Measurements from ENCODE around the gene SAP30BP.

SAP30BP gene

GRCh38 chr17:75625813-75626486, 41.2 kb upstream of the SAP30BP start:
- TF ChIP-seq, protein P1, sequence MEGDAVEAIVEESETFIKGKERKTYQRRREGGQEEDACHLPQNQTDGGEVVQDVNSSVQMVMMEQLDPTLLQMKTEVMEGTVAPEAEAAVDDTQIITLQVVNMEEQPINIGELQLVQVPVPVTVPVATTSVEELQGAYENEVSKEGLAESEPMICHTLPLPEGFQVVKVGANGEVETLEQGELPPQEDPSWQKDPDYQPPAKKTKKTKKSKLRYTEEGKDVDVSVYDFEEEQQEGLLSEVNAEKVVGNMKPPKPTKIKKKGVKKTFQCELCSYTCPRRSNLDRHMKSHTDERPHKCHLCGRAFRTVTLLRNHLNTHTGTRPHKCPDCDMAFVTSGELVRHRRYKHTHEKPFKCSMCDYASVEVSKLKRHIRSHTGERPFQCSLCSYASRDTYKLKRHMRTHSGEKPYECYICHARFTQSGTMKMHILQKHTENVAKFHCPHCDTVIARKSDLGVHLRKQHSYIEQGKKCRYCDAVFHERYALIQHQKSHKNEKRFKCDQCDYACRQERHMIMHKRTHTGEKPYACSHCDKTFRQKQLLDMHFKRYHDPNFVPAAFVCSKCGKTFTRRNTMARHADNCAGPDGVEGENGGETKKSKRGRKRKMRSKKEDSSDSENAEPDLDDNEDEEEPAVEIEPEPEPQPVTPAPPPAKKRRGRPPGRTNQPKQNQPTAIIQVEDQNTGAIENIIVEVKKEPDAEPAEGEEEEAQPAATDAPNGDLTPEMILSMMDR (IDR thresholded peaks at IDR 0.05; ENCODE audit: borderline replicate concordance, extremely low read depth, low read length, poor library complexity, severe bottlenecking): peak; percentile 79
- TF ChIP-seq EZH2 (IDR thresholded peaks at IDR 0.05; ENCODE audit: borderline replicate concordance, low read depth, low read length, severe bottlenecking): no peak
- Histone ChIP-seq H3K27ac (ENCODE audit: low read length) (no peak overlapping the region), H4K20me1 (ENCODE audit: insufficient read depth, low read length) (0 out of 2 replicates have a peak, but pooled peaks cover 5% of the 10 kb centered on the region), H3K4me2 (ENCODE audit: insufficient read depth, low read length) (no peak overlapping the region), H3K27me3 (ENCODE audit: insufficient read depth, low read length, poor library complexity) (no peaks in the 10 kb centered on the region), H3K9me3 (ENCODE audit: insufficient read depth, low read length, severe bottlenecking) (no peaks in the 10 kb centered on the region), H3K9ac (ENCODE audit: low read depth, low read length) (no peak overlapping the region), H3K36me3 (ENCODE audit: insufficient read depth, low read length) (peaks cover 18% of the 10 kb centered on the region), H3K79me2 (ENCODE audit: insufficient read depth, low read length) (no peaks in the 10 kb centered on the region), H3K4me3 (ENCODE audit: low read depth in 1 of 2, low read length in 2 of 2) (no peak overlapping the region), H3K4me1 (ENCODE audit: insufficient read depth, low read length) (no peaks in the 10 kb centered on the region), H2AFZ (ENCODE audit: low read depth, low read length) (no peak overlapping the region)
- DNase-seq (peak; percentile 59), ATAC-seq (ENCODE audit: insufficient read depth, low read depth) (peak; percentile 83)

- H3K36me3 ChIP-seq (ENCODE audit: insufficient read depth, low read length): peaks cover 22% of the 10 kb centered on the region
- 0 out of 2 replicates have a peak, but pooled peaks cover 5% of the 10 kb centered on the region for H4K20me1 ChIP-seq (ENCODE audit: insufficient read depth, low read length)
- H3K27ac ChIP-seq (ENCODE audit: low read length): no peak overlapping the region
- no peaks in the 10 kb centered on the region for H3K27me3 ChIP-seq (ENCODE audit: insufficient read depth, low read length, poor library complexity)
- DNase-seq (no peak), ATAC-seq (ENCODE audit: insufficient read depth, low read depth) (no peak)
- H2AFZ ChIP-seq (ENCODE audit: low read depth, low read length): no peak overlapping the region
- TF ChIP-seq, protein P1 (IDR thresholded peaks at IDR 0.05; ENCODE audit: borderline replicate concordance, extremely low read depth, low read length, poor library complexity, severe bottlenecking): no peak
- TF ChIP-seq EZH2 (IDR thresholded peaks at IDR 0.05; ENCODE audit: borderline replicate concordance, low read depth, low read length, severe bottlenecking): no peak
- H3K9ac ChIP-seq (ENCODE audit: low read depth, low read length): no peak overlapping the region
- no peaks in the 10 kb centered on the region for H3K9me3 ChIP-seq (ENCODE audit: insufficient read depth, low read length, severe bottlenecking)
- H3K4me2 ChIP-seq (ENCODE audit: insufficient read depth, low read length): no peak overlapping the region
- no peak overlapping the region for H3K4me3 ChIP-seq (ENCODE audit: low read depth in 1 of 2, low read length in 2 of 2)
- no peaks in the 10 kb centered on the region for H3K79me2 ChIP-seq (ENCODE audit: insufficient read depth, low read length)
- H3K4me1 ChIP-seq (ENCODE audit: insufficient read depth, low read length): no peaks in the 10 kb centered on the region
These were observed 40.6 kb upstream of the SAP30BP start for GRCh38 chr17:75626496-75627038.

GRCh38 chr17:75627094-75627493, 40.0 kb upstream of the SAP30BP start:
- Histone ChIP-seq H3K27ac (ENCODE audit: low read length) (no peak overlapping the region), H3K9ac (ENCODE audit: low read depth, low read length) (no peak overlapping the region), H3K4me2 (ENCODE audit: insufficient read depth, low read length) (no peak overlapping the region), H3K4me3 (ENCODE audit: low read depth in 1 of 2, low read length in 2 of 2) (no peak overlapping the region), H4K20me1 (ENCODE audit: insufficient read depth, low read length) (0 out of 2 replicates have a peak, but pooled peaks cover 8% of the 10 kb centered on the region), H3K9me3 (ENCODE audit: insufficient read depth, low read length, severe bottlenecking) (no peaks in the 10 kb centered on the region), H2AFZ (ENCODE audit: low read depth, low read length) (no peak overlapping the region), H3K79me2 (ENCODE audit: insufficient read depth, low read length) (no peaks in the 10 kb centered on the region), H3K36me3 (ENCODE audit: insufficient read depth, low read length) (peaks cover 25% of the 10 kb centered on the region), H3K4me1 (ENCODE audit: insufficient read depth, low read length) (no peaks in the 10 kb centered on the region), H3K27me3 (ENCODE audit: insufficient read depth, low read length, poor library complexity) (no peaks in the 10 kb centered on the region)
- DNase-seq: no peak
- no peak for ATAC-seq (ENCODE audit: insufficient read depth, low read depth)
- TF ChIP-seq, protein P1 (IDR thresholded peaks at IDR 0.05; ENCODE audit: borderline replicate concordance, extremely low read depth, low read length, poor library complexity, severe bottlenecking): no peak
- no peak for TF ChIP-seq EZH2 (IDR thresholded peaks at IDR 0.05; ENCODE audit: borderline replicate concordance, low read depth, low read length, severe bottlenecking)
